ENCODE results near the gene CBX7.

DNA sequence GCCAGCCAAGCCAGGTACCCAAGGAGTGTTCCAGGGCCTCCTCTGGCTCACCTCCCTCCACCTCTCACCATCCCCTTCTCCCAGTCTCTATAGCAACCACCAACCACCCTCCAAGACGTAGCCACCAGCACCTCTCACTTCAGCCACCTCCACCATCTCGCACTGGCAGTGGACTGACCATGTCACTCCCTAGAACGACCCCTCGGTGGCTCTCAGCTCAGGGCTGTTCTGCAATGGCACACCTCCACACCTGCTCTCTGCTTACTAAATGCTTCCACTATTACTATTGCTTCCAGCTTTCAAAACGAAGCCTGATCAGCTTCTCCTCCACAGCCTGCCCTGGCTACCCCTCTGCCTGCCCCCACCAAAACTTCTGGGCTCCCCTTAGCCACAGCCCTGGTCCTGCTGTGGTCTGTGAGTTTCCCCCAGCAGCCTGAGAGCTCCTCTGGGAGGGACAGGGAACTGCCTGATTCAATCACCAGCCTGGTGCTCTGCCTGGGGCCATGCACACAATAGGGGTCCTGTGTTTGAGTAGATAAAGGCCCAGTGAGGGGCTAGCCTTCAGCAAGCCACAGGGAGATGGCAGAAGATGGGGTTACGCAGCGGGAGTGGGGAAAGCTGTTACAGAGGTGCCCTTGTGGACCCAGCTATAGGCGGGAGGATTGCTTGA, 17.5 kb upstream of the CBX7 start:
- TF ChIP-seq CTCF (IDR thresholded peaks at IDR 0.05) (no peak), ZFX (IDR thresholded peaks at IDR 0.05; ENCODE audit: borderline replicate concordance) (no peak)
